Amniotic stem cell (primary cell): ENCODE measurements around the gene PTPN1.

Experiments used
- DNase-seq: peaks from one replicate; lab custom pipeline; 2025; lab: John Stamatoyannopoulos, UW

Gene PTPN1

DNA sequence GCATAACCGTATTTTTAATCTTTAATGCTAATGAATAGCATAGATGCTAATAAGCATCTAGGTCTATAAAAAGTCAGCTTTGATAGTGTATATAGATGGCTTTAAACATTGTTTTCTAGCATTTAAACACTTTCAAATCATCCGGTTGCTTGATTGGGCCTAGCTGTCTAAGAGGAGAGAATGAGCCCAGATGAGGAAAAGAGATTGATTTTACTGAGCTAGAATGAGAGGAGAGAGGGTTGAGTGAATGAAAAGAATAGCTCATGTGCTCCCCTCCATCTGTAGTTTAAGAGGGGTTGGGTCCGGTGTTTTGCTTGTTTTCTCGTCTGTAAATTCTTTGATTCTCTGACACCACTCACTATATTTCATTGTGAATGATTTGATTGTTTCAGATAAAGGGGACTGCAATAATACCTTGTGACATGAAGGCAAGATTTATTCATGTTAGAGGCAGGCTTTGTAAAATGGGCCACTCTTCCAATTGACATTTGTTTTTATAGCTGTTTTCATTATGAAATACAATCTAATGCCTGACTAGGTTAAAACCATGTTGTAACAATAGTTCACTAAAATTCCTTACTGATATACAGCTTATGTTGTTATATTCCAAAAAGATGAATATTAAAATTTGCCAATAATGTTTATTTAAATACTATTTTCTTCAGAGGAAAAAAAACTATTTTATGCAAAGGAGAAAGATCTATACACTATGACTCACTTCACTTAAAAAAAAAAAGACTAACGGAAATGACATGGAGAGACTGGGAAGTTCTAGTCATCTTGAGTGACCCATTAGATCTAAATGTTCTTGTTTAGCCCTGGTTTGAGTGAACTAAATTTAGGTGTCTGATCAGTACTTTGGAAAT lies 3.2 kb downstream of the PTPN1 start:
- DNase-seq = no peak

DNA sequence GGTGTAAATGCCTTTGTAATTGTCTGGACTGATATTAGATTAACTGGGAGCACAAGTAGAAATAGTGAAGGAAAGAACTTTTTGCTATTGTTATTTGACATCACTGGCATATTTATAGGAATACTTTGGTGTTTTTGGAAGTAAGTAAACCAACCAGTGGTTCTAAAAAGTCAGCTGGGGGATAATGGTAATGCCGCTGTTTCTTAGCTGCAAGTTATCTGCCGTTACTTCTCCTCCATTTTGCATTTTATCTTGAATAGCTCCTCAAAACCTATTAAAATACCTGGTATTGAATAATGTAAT lies 3.8 kb downstream of the PTPN1 start:
- no peak for DNase-seq

DNA sequence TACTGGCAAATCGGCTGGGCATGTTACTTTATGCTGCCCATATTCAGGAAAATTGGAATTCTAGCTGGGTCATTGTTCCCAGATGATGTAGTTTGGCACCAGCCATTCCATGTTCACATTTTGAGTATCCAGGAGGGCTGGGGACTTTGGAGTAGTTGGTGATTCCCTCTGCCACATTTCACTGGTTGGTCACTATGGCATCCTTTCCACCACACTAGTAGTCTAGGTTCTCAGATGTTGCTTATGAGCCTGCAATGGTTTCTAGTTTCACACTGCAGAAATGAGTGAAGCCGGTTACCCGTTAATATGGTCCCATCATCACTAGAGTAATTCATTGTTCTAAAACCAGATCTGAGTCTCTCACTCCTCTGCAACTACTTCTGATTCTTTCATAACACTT lies 4.6 kb downstream of the PTPN1 start:
- DNase-seq = no peak

- no peak for DNase-seq
Observed at GRCh38 chr20:50515471-50516106, 5.4 kb downstream of the PTPN1 start.

DNA sequence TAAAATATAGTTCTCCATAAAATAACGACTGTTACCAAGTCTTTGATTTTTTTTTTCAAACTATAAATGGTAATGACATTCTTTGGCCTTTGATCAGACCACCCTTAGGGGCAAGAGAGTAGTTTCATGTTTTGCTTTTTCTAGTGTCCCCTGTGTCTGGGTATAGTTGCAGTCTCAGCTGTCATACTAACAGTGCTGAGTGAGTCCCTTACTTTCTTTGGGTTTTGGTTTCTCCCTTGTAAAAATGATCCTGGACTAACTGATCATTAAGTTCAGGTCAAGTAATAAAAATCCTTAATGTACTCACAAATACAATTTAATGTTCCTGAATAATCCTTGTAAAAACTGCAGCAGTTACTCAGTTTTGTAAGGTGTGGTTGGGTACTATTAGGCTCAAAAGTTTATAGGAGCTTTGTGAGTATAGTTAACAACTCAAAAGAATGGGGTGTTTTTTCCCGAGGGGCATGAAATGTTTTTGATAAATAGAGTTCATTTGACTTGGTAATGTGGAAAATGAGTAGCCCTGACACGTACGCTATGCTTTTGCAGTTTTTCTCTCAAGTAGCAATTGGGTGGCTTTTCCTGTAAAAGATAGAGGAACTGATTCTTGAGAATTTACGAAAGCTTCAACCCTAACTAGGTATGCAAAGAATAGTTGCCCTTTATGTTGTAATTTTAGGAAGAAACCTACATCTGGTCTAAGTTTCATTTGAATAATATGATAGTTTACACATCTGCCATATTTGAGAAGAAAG lies 6.2 kb downstream of the PTPN1 start:
- no peak for DNase-seq

DNA sequence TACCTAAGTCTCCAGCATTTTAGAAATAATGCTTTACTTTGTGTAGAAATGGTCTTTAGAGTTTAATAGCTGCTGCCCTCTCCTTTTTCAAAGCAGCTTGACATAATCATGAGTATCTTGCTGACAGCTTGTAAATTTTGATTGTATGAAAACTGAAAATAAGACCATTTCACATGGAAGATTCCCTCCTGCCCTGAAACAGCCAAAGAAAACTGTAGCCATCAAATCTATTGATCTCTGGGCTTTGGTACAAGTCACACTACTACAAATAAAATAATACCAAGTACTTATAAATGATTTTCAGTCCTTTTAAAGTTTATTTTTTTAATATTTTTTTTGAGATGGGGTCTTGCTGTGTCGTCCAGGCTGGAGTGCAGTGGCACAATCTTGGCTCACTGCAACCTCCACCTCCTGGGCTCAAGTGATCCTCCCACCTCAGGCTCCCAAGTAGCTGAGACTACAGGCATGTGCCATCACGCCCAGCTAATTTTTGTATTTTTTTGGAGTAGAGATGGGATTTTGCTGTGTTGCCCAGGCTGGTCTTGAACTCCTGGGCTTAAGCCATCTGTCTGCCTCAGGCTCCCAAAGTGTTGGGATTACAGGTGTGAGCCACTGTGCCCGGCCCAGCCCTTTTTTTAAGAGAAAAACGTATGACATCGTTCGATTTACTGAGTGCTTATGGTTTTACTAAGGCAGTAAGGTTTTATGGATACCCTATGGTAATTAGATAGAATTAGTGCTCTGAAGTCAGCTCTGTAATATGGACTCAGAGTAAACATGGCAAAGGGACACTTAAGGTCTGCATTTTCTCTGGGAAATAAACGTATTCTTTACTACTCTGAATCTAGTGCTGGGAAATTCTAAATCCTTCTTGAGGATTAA lies 7.0 kb downstream of the PTPN1 start:
- no peak for DNase-seq

DNA sequence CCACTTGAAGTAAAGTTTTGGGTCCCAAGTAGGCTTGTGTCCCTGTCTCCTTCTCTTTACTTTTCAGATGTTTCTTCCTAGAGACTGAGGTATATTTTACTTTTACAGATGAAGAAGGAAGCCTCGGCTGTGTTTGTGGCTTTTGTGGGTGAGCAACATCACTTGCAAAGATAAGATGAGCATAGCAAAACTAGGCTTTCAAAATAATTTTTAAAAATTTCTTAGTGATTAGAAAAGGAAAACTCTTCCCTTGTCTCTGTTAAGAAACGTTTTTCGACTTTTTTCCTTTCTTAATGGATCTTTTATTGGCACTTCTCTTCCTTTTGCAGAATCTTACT lies 7.6 kb downstream of the PTPN1 start:
- no peak for DNase-seq

- DNase-seq = no peak
Observed at GRCh38 chr20:50518270-50518721, 8.1 kb downstream of the PTPN1 start.

DNA sequence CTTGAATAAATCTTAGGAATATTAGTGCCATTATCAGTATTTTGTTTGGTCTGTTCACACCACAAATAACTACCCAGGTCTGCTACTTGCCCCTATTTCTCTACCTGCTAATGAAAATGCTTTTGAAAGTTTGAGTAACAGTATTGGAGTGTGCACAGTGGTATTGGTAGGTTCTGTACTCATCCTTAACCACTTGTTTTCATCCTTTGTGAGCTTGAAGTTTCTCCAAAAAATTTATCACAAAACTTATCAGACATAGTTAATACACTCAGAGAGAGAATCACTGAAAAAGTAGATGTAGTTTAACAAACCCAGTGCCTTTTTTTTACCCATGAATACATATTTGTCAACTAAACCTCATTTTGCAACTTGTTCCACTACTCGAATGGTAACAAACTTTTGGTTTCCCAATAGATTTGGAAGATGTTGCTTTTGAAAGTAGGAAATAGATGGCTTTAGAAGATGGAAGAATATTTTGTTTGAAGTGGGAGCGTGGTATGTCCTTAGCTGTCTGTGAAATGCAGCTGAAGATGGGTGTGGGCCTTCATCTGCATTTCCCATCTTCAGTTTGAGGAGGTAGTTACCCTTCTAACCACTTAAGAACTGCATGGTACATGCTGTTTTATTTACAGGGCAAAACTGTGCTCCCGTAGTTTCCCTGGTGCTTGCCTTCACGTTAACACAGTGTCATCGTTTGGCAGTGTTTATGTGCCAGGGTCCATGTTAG lies 9.0 kb downstream of the PTPN1 start:
- no peak for DNase-seq

DNA sequence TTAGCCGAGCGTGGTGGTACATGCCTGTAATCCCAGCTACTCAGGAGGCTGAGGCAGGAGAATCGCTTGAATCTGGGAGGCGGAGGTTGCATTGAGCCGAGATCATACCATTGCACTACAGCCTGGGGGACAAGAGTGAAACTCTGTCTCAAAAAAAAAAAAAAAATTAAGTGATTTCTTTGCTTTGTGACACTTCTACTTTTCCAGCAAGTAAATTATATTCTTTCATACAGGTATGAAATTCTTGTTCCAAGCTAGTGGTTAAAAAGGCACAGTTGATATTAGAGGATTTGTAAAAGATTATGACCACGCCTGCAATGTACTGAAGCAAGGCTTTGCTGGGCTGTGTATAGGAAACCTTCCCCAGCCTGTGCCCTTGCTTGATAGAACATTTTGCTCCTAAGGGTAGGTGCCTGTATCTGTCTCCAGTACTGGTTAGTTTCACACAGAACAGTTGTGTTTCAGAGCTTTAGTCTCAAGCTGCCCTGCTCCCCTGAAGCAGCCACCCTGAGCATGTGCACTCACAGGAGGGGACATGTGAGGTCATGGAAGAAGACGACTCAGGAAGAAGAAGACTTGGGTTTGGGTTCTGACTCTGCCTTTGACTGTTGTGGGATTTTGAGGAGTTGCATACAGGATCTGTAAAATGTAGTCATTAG lies 10.2 kb downstream of the PTPN1 start:
- DNase-seq = no peak

GRCh38 chr20:50521221-50522052 lies 11.3 kb downstream of the PTPN1 start:
- DNase-seq = no peak

- DNase-seq = no peak
Observed at GRCh38 chr20:50522053-50522674, 12.0 kb downstream of the PTPN1 start.

- no peak for DNase-seq
Observed at GRCh38 chr20:50523552-50524167, 13.5 kb downstream of the PTPN1 start.

- no peak for DNase-seq
Observed at GRCh38 chr20:50525681-50526080, 15.5 kb downstream of the PTPN1 start.

GRCh38 chr20:50526403-50526989 lies 16.3 kb downstream of the PTPN1 start:
- no peak for DNase-seq

GRCh38 chr20:50527068-50527605 lies 17.0 kb downstream of the PTPN1 start:
- no peak for DNase-seq

GRCh38 chr20:50528129-50528528 lies 17.9 kb downstream of the PTPN1 start:
- DNase-seq = no peak

DNA sequence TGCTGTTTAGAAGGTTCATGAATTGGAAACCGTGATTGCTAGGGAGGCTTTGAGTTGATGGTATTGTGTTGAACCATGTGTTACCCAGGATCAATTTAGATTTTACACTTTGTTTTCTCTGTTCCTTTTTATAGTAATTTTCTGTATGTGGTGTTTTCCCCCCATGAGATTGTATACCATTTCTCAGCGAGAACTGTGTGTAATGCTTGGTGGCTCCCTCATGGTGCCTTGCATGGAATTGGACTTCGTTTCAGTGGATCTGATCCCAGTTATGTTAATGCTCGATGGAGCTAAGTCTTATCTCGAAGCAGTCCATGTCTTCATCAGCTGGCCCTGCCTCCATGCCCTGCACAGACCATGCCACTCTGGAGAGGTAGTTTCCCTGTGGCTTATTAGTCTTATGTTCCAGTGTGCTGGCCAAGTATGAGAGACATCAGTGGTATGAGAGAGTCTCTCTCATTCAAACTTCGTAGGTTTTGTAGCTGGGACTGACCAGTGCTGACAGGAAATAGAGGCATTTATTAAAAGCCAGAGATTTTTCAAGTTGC lies 18.7 kb downstream of the PTPN1 start:
- DNase-seq = no peak
